B cell (primary cell): ENCODE measurements around the gene SLC9A3. TPM values are rescaled to one million over a fixed set of nuclear protein-coding genes. Genes with fewer than 3 reads are reported as not detected.

ENCODE experiments used
- ATAC-seq: fragments of 200-7000 bp; cut with Tn5 transposase; one replicate; pipeline ENCODE4 v1.10.0; 2021; ENCODE audit warnings: low read depth, mild to moderate bottlenecking, moderate number of reproducible peaks, moderate library complexity
- CTCF ChIA-PET: fragments of 350-600 bp; sonication (Branson Sonifier 250); formaldehyde crosslinking; loops from one replicate; lab custom pipeline; 2021; ENCODE audit warnings: antibody characterized with exemption, inconsistent platforms; lab: Charles Lee
- POLR2A ChIA-PET: fragments of 350-600 bp; sonication (Branson Sonifier 250); formaldehyde crosslinking; loops from one replicate; lab custom pipeline; 2021; ENCODE audit warnings: antibody characterized with exemption; lab: Charles Lee
- DNase-seq: peaks from one replicate; pipeline ENCODE4 v3.0.0; 2013
- H2AFZ ChIP-seq: 2 replicates; pipeline ENCODE4 v1.6.1; 2012; ENCODE audit warnings: mild to moderate bottlenecking, low read depth, low read length; ENCODE audit not compliant: insufficient read depth, poor library complexity, severe bottlenecking
- H3K27ac ChIP-seq, 2 donors: 1 replicate in 1 of 2; 2 replicates in 1 of 2; pipeline ENCODE4 v1.5.1; 2012 to 2013; ENCODE audit warnings: low read length in 2 of 2, mild to moderate bottlenecking in 2 of 2, moderate library complexity in 1 of 2
- H3K27me3 ChIP-seq, 4 experiments: fragments of 200-600 bp in 1 of 4; sonication (generic) in 1 of 4; replicated peaks in 1 of 4; 1 replicate in 2 of 4; 2 replicates in 2 of 4; pipeline versions ENCODE4 v1.6.1 to v1.7.0; 2013 to 2016; ENCODE audit warnings: low read length in 3 of 4, mild to moderate bottlenecking in 2 of 4, mixed read lengths in 1 of 4, moderate library complexity in 1 of 4; ENCODE audit not compliant: insufficient read depth in 4 of 4, control insufficient read depth in 3 of 4; ENCODE audit errors: control extremely low read depth in 1 of 4
- H3K36me3 ChIP-seq, 2 experiments: replicated peaks in 1 of 2; 1 replicate in 1 of 2; 2 replicates in 1 of 2; pipeline versions ENCODE4 v1.6.1 to v1.7.1; 2013; ENCODE audit warnings: low read length in 1 of 2; ENCODE audit not compliant: insufficient read depth in 2 of 2, control insufficient read depth in 1 of 2; ENCODE audit errors: control extremely low read depth in 1 of 2, extremely low read depth in 1 of 2
- H3K4me1 ChIP-seq, 2 donors: fragments of 200-600 bp in 1 of 2; sonication (generic) in 1 of 2; 1 replicate in 1 of 2; 2 replicates in 1 of 2; pipeline versions ENCODE4 v1.5.1 to v1.6.1; 2013 to 2017; ENCODE audit warnings: low read length in 2 of 2; ENCODE audit not compliant: control insufficient read depth in 2 of 2, insufficient read depth in 2 of 2
- H3K4me2 ChIP-seq: replicated peaks from 2 replicates; pipeline ENCODE3; 2012; ENCODE audit warnings: mild to moderate bottlenecking, low read depth, low read length; ENCODE audit not compliant: poor library complexity, severe bottlenecking
- H3K4me3 ChIP-seq, 5 experiments: fragments of 200-600 bp in 1 of 5; sonication (generic) in 1 of 5; 1 replicate in 3 of 5; 2 replicates in 2 of 5; pipeline versions ENCODE4 v1.5.1 to v1.7.0; 2011 to 2016; ENCODE audit warnings: low read length in 4 of 5, mild to moderate bottlenecking in 4 of 5, low read depth in 2 of 5, control low read depth in 1 of 5, moderate library complexity in 1 of 5; ENCODE audit not compliant: insufficient read depth in 1 of 5; ENCODE audit errors: control extremely low read depth in 1 of 5, extremely low read depth in 1 of 5
- H3K79me2 ChIP-seq: fragments of 200-600 bp; sonication (generic); one replicate; pipeline ENCODE4 v1.6.0; 2016; ENCODE audit warnings: low read length; ENCODE audit not compliant: control insufficient read depth, insufficient read depth
- H3K9ac ChIP-seq: fragments of 200-600 bp; sonication (generic); 2 replicates; pipeline ENCODE4 v1.6.1; 2017; ENCODE audit warnings: mild to moderate bottlenecking, low read length, moderate library complexity
- H3K9me3 ChIP-seq, 3 donors: one replicate each; pipeline versions ENCODE4 v1.6.1 to v1.7.1; 2013; ENCODE audit warnings: low read length in 2 of 3; ENCODE audit not compliant: control insufficient read depth in 2 of 3, insufficient read depth in 1 of 3; ENCODE audit errors: control extremely low read depth in 1 of 3
- H4K20me1 ChIP-seq: 2 replicates; pipeline ENCODE4 v1.6.0; 2012; ENCODE audit warnings: mild to moderate bottlenecking, low read length; ENCODE audit not compliant: insufficient read depth, control insufficient read depth, poor library complexity, severe bottlenecking
- H3K27ac Mint-ChIP-seq: one replicate; pipeline ENCODE4 v1.8.0; 2021; ENCODE audit warnings: mixed read lengths
- H3K27me3 Mint-ChIP-seq: one replicate; pipeline ENCODE4 v1.8.0; 2021; ENCODE audit warnings: mixed read lengths
- H3K4me1 Mint-ChIP-seq: one replicate; pipeline ENCODE4 v1.8.0; 2021; ENCODE audit warnings: mixed read lengths
- H3K4me3 Mint-ChIP-seq: one replicate; pipeline ENCODE4 v1.8.0; 2021; ENCODE audit warnings: mixed read lengths
- H3K9me3 Mint-ChIP-seq: one replicate; pipeline ENCODE4 v1.8.0; 2022; ENCODE audit warnings: mixed read lengths; ENCODE audit not compliant: insufficient read depth
- EZH2 ChIP-seq: IDR thresholded peaks from 2 replicates; pipeline ENCODE4 v1.6.1; 2012; ENCODE audit warnings: borderline replicate concordance, low read depth, mild to moderate bottlenecking, moderate library complexity, low read length; ENCODE audit not compliant: insufficient read depth, poor library complexity, severe bottlenecking
- WGBS: methylation state at CpG from one replicate; pipeline ENCODE4 v1.1.5; 2013; ENCODE audit warnings: missing lambda C conversion rate; ENCODE audit not compliant: insufficient coverage; 5-methylcytosine and 5-hydroxymethylcytosine counted together
- intact Hi-C: fragments of 100-400 bp; cut with micrococcal nuclease; formaldehyde crosslinking; loops from one replicate; pipeline ENCODE4 v1.10.0; 2022
- polyA plus RNA-seq: library from polyadenylated mRNA; depleted of rRNA; stranded (reverse); fragments of >200 nt; gene quantifications from 2 replicates; pipeline ENCODE4 v1.2.3, GENCODE V29; 2012
- total RNA-seq, 2 donors: library from RNA; stranded (reverse); fragments of 120-200 nt in 1 of 2; gene quantifications; 1 replicate in 1 of 2; 2 replicates in 1 of 2; pipeline versions ENCODE4 v1.2.3 to v1.2.4, GENCODE V29; 2013 to 2022
- TF ChIP-seq, protein P1 (sequence below): fragments of 200-600 bp; IDR thresholded peaks from one replicate; pipeline ENCODE4 v1.8.0; 2022; ENCODE audit warnings: antibody characterized with exemption, mild to moderate bottlenecking

The SLC9A3 gene
- total and polyA plus RNA-seq, 2 donors (not counting 1 experiment from before 2014, with no cell fraction given): 0.84 to 2.0 TPM

GRCh38 chr5:439636-440035 lies 84.6 kb downstream of the SLC9A3 start:
- TF ChIP-seq, protein P1, sequence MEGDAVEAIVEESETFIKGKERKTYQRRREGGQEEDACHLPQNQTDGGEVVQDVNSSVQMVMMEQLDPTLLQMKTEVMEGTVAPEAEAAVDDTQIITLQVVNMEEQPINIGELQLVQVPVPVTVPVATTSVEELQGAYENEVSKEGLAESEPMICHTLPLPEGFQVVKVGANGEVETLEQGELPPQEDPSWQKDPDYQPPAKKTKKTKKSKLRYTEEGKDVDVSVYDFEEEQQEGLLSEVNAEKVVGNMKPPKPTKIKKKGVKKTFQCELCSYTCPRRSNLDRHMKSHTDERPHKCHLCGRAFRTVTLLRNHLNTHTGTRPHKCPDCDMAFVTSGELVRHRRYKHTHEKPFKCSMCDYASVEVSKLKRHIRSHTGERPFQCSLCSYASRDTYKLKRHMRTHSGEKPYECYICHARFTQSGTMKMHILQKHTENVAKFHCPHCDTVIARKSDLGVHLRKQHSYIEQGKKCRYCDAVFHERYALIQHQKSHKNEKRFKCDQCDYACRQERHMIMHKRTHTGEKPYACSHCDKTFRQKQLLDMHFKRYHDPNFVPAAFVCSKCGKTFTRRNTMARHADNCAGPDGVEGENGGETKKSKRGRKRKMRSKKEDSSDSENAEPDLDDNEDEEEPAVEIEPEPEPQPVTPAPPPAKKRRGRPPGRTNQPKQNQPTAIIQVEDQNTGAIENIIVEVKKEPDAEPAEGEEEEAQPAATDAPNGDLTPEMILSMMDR: no peak
- TF ChIP-seq EZH2: no peak
- Histone ChIP-seq H2AFZ (no peak overlapping the region), H3K9ac (no peak overlapping the region), H3K4me3 (no peak overlapping the region), H3K9me3 (peaks cover 0 to 7% (median 0%) of the 10 kb centered on the region in 3 donors), H3K27ac (no peak overlapping the region), H3K27me3 (peaks cover 0 to 4% (median 0%) of the 10 kb centered on the region in 4 experiments), H3K4me2 (no peak overlapping the region), H3K36me3 (no peaks in the 10 kb centered on the region), H4K20me1 (peaks cover 5% of the 10 kb centered on the region), H3K4me1 (peaks cover 6 to 19% of the 10 kb centered on the region in 2 donors), H3K79me2 (peaks cover 24% of the 10 kb centered on the region)
- no peak for ATAC-seq
- POLR2A ChIA-PET: no interaction called here
- intact Hi-C loops: loop anchor here (10.0 kb wide), 1 partner anchor 175 kb away; the partner anchor contains the start of gene CEP72
- Mint-ChIP-seq H3K27ac (no peak overlapping the region), H3K4me3 (no peak overlapping the region), H3K9me3 (no peaks in the 10 kb centered on the region), H3K27me3 (peaks cover 3% of the 10 kb centered on the region), H3K4me1 (peaks cover 17% of the 10 kb centered on the region)
- CTCF ChIA-PET: no interaction called here
- DNase-seq: no peak
- 82% methylated on average over 14 of the region's 14 CpGs for WGBS

GRCh38 chr5:439181-439580 lies 85.1 kb downstream of the SLC9A3 start:
- WGBS: 92% methylated on average over 8 of the region's 8 CpGs
- Mint-ChIP-seq H3K9me3 (no peaks in the 10 kb centered on the region), H3K27ac (no peak overlapping the region), H3K27me3 (peaks cover 3% of the 10 kb centered on the region), H3K4me3 (no peak overlapping the region), H3K4me1 (peaks cover 12% of the 10 kb centered on the region)
- no peak overlapping the region for H3K27ac ChIP-seq
- TF ChIP-seq EZH2: no peak
- TF ChIP-seq, protein P1: no peak
- H3K27me3 ChIP-seq: peaks cover 0 to 7% (median 0%) of the 10 kb centered on the region in 4 experiments
- peaks cover 6 to 18% of the 10 kb centered on the region in 2 donors for H3K4me1 ChIP-seq
- ChIA-PET POLR2A (no interaction called here), CTCF (no interaction called here)
- DNase-seq: no peak
- H2AFZ ChIP-seq: no peak overlapping the region
- no peak for ATAC-seq
- peaks cover 5% of the 10 kb centered on the region for H4K20me1 ChIP-seq
- intact Hi-C loops: no loop called here
- peaks cover 0 to 7% (median 0%) of the 10 kb centered on the region in 3 donors for H3K9me3 ChIP-seq
- no peak overlapping the region for H3K9ac ChIP-seq
- H3K4me2 ChIP-seq: no peak overlapping the region
- H3K4me3 ChIP-seq: no peak overlapping the region
- no peaks in the 10 kb centered on the region for H3K36me3 ChIP-seq
- peaks cover 21% of the 10 kb centered on the region for H3K79me2 ChIP-seq
